Kidney (tissue), 14 donors: ENCODE data around the gene ATF6B. TPM values are rescaled to one million over a fixed set of nuclear protein-coding genes. Genes with fewer than 3 reads are reported as not detected.

Experiments
- DNase-seq, 5 donors: peaks; one replicate each; pipeline ENCODE4 v3.0.0-alpha.2; 2013 to 2020
- FAIRE-seq: peaks from 2 replicates; lab custom pipeline; 2012; peaks lifted over from hg19 to GRCh38; lab: Jason Lieb, UNC
- H3K27ac ChIP-seq, 2 donors: one replicate each; pipeline ENCODE4 v1.7.0; 2013; ENCODE audit warnings: low read depth in 2 of 2, low read length in 2 of 2, inconsistent platforms in 1 of 2
- H3K27me3 ChIP-seq: one replicate; pipeline ENCODE4 v1.7.1; 2013; ENCODE audit warnings: low read length, inconsistent platforms; ENCODE audit not compliant: control insufficient read depth, insufficient read depth
- H3K36me3 ChIP-seq, 3 donors: one replicate each; pipeline versions ENCODE4 v1.7.0 to v1.7.1; 2013; ENCODE audit warnings: low read length in 3 of 3, control low read depth in 1 of 3, inconsistent platforms in 1 of 3; ENCODE audit not compliant: insufficient read depth in 3 of 3, control insufficient read depth in 2 of 3
- H3K4me1 ChIP-seq, 3 donors: one replicate each; pipeline versions ENCODE4 v1.7.0 to v1.7.1; 2013; ENCODE audit warnings: low read length in 3 of 3, inconsistent platforms in 1 of 3, low read depth in 1 of 3; ENCODE audit not compliant: control insufficient read depth in 2 of 3, insufficient read depth in 2 of 3
- H3K4me3 ChIP-seq, 3 donors: one replicate each; pipeline versions ENCODE4 v1.7.0 to v1.8.1; 2013; ENCODE audit warnings: low read length in 3 of 3, control low read depth in 1 of 3, inconsistent platforms in 1 of 3
- H3K9ac ChIP-seq, 3 donors: one replicate each; pipeline versions ENCODE4 v1.7.0 to v1.7.1; 2013; ENCODE audit warnings: low read length in 3 of 3, control low read depth in 1 of 3, inconsistent platforms in 1 of 3
- H3K9me3 ChIP-seq, 3 donors: one replicate each; pipeline versions ENCODE4 v1.7.0 to v1.7.1; 2013; ENCODE audit warnings: low read length in 3 of 3, control low read depth in 1 of 3, inconsistent platforms in 1 of 3; ENCODE audit not compliant: control insufficient read depth in 2 of 3, insufficient read depth in 1 of 3
- CTCF ChIP-seq: IDR thresholded peaks from 3 replicates; pipeline ENCODE4 v1.5.1; 2012; ENCODE audit warnings: mild to moderate bottlenecking, moderate library complexity, borderline replicate concordance; ENCODE audit not compliant: insufficient read depth; ENCODE audit errors: extremely low read depth
- intact Hi-C: fragments of 100-400 bp; cut with DNase I; formaldehyde crosslinking; loops from one replicate; pipeline ENCODE4 v1.11.1; 2022
- polyA plus RNA-seq: library from polyadenylated mRNA; stranded (reverse); fragments of 350-450 nt; fragmentation: Illumina TruSeq; extraction: RNeasy Lipid Tissue Mini Kit (QIAGEN cat#74804); gene quantifications from one replicate; pipeline ENCODE4 v1.2.3, GENCODE V29; 2014; ENCODE audit warnings: low read depth, low replicate concordance; ENCODE audit not compliant: insufficient read depth
- total RNA-seq: library from RNA; stranded (reverse); fragmentation: NEBNext Ultra II Directional; extraction: Animal tissue kit (Norgen Biotek cat#: 25700); gene quantifications from one replicate; pipeline ENCODE4 v1.2.1, GENCODE V29; 2021
- donor health status: control.
- donor health status: control.
- donor health status: control.
- donor health status: control.
- donor health status: control.
- donor health status: DM: yes; HTN: yes; CAD: no.
- donor health status: Normal renal cell carcinoma (clear cell type).

Gene ATF6B
- total and polyA plus RNA-seq, 2 donors from 2014 or later: 40.3 to 104 TPM

GRCh38 chr6:32076321-32076809 is 51.7 kb downstream of the ATF6B start:
- Histone ChIP-seq H3K4me3 (no peak overlapping the region), H3K27ac (no peak overlapping the region), H3K9ac (no peak overlapping the region), H3K27me3 (no peaks in the 10 kb centered on the region), H3K4me1 (no peaks in the 10 kb centered on the region), H3K36me3 (no peaks in the 10 kb centered on the region), H3K9me3 (no peaks in the 10 kb centered on the region)
- DNase-seq: peak in 3 of 5 donors; percentile 26 to 49 (median 46)
- TF ChIP-seq CTCF: no peak
- FAIRE-seq: no peak
- intact Hi-C loops: no loop called here

- H3K36me3 ChIP-seq: no peaks in the 10 kb centered on the region
- DNase-seq: peak in 2 of 5 donors; percentile 17 to 22
- H3K9me3 ChIP-seq: no peaks in the 10 kb centered on the region
- H3K27me3 ChIP-seq: no peaks in the 10 kb centered on the region
- H3K27ac ChIP-seq: no peak overlapping the region
- no peak overlapping the region for H3K9ac ChIP-seq
- no peaks in the 10 kb centered on the region for H3K4me1 ChIP-seq
- intact Hi-C loops: no loop called here
- no peak for FAIRE-seq
- TF ChIP-seq CTCF: no peak
- no peak overlapping the region for H3K4me3 ChIP-seq
Measured at GRCh38 chr6:32075781-32076180, 52.3 kb downstream of the ATF6B start.

- H3K36me3 ChIP-seq: no peaks in the 10 kb centered on the region
- H3K27me3 ChIP-seq: no peaks in the 10 kb centered on the region
- no peaks in the 10 kb centered on the region for H3K9me3 ChIP-seq
- no peak overlapping the region for H3K27ac ChIP-seq
- H3K4me1 ChIP-seq: no peaks in the 10 kb centered on the region
- FAIRE-seq: no peak
- H3K4me3 ChIP-seq: no peak overlapping the region
- no peak for TF ChIP-seq CTCF
- intact Hi-C loops: no loop called here
- H3K9ac ChIP-seq: no peak overlapping the region
- peak in 3 of 5 donors; percentile 30 to 38 (median 31) for DNase-seq
Measured at GRCh38 chr6:32074996-32075532, 53.0 kb downstream of the ATF6B start.

- no peaks in the 10 kb centered on the region for H3K27me3 ChIP-seq
- peak in 1 of 5 donors; percentile 30 for DNase-seq
- intact Hi-C loops: no loop called here
- H3K4me3 ChIP-seq: no peak overlapping the region
- no peak for FAIRE-seq
- H3K27ac ChIP-seq: no peak overlapping the region
- no peaks in the 10 kb centered on the region for H3K4me1 ChIP-seq
- no peaks in the 10 kb centered on the region for H3K36me3 ChIP-seq
- no peak for TF ChIP-seq CTCF
- no peak overlapping the region for H3K9ac ChIP-seq
- no peaks in the 10 kb centered on the region for H3K9me3 ChIP-seq
Measured at GRCh38 chr6:32073613-32074012, 54.4 kb downstream of the ATF6B start.
